ENCODE results near the gene TMEM8B.
A peak's percentile ranks its signal among the peaks of the same experiment; 100 is the strongest.

TMEM8B gene

DNA sequence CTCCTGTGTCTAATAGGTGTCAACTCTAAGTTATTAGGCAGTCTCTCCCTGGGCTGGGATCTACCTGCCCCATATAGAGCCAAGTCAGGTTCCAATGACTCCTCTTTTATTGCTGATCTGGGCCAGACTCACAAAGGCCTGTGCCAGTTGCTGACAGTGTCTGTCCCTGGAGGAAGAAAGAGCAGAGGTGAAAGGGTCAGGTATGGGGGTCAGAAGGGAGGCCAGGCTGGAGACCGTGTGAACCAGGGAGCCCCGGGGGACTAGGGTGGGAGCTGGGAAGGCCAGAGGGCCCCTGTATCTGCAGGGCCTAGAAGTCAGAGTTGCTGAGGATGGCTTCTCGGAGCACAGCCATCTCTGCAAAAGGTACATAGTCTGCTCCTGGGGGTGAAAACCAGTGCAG lies 10.7 kb upstream of the TMEM8B start:
- H3K4me3 ChIP-seq (ENCODE audit: low read depth, low read length) = no peak overlapping the region
- TF ChIP-seq CTCF (IDR thresholded peaks at IDR 0.05; ENCODE audit: insufficient read depth, low read depth, low read length, missing control alignments) = no peak
- no peak for DNase-seq (ENCODE audit: low read depth)

DNA sequence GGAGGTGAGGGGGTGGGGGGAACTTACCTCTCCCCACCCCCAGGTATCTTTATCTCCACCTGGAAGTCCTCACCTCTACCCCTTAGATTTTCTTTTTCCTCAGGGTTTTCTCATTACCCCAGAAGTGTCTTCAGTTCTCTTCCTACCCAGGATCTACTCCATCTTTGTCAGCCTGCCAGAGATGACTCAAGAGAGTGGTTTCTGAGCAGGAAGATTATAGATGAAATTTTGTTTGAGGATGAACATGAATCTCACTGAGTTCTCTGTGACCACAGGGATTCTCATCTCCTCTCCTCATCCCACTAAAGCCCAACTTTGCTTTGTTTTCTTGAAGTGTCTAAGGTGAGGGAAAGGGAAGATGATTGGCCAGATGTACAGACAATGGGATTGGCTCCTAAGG lies 9.0 kb upstream of the TMEM8B start:
- DNase-seq (ENCODE audit: low read depth) = no peak
- no peak overlapping the region for H3K4me3 ChIP-seq (ENCODE audit: low read depth, low read length)
- no peak for TF ChIP-seq CTCF (IDR thresholded peaks at IDR 0.05; ENCODE audit: insufficient read depth, low read depth, low read length, missing control alignments)

- no peak for DNase-seq (ENCODE audit: low read depth)
- no peak for TF ChIP-seq CTCF (IDR thresholded peaks at IDR 0.05; ENCODE audit: insufficient read depth, low read depth, low read length, missing control alignments)
- no peak overlapping the region for H3K4me3 ChIP-seq (ENCODE audit: low read depth, low read length)
These were observed 6.1 kb upstream of the TMEM8B start for GRCh38 chr9:35822926-35823325.

DNA sequence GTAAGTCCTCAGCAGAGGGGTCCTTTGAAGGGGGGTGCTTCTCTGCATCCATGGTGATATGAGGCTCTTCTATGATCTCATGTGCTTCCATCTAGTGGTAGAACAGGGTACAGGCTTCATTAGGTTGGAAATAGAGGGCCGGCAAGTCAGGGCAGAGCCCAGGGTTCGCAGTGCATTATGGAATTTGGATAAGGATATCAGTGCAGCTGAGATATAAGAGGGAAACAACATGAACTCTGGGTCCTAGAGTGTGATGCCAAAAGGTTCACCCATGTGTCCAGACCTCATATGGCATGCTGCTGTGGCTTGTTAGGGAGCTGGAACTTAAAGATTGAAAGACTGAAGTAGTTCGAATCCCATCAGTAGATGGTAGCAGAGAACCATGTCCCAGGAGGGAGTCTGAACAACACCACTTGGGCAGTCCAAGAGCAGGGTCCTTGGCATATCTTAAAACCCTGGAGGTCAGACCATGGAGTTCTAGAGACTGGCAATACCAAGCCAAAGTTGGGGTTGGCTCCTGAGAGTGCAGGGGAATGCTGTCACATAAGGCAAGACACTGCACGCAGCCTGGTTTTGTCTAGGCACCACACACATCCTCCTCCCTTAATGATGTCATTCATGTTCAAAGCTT lies 2.8 kb upstream of the TMEM8B start:
- H3K4me3 ChIP-seq (ENCODE audit: low read depth, low read length) = no peak overlapping the region
- peak; percentile 78 for DNase-seq (ENCODE audit: low read depth)
- TF ChIP-seq CTCF (IDR thresholded peaks at IDR 0.05; ENCODE audit: insufficient read depth, low read depth, low read length, missing control alignments) = peak; percentile 84

GRCh38 chr9:35827486-35827885 lies 1.5 kb upstream of the TMEM8B start:
- no peak for TF ChIP-seq CTCF (IDR thresholded peaks at IDR 0.05; ENCODE audit: insufficient read depth, low read depth, low read length, missing control alignments)
- no peak overlapping the region for H3K4me3 ChIP-seq (ENCODE audit: low read depth, low read length)
- no peak for DNase-seq (ENCODE audit: low read depth)

- H3K4me3 ChIP-seq (ENCODE audit: low read depth, low read length) = peak within 1 kb of the TSS; percentile 74
- no peak for TF ChIP-seq CTCF (IDR thresholded peaks at IDR 0.05; ENCODE audit: insufficient read depth, low read depth, low read length, missing control alignments)
- DNase-seq (ENCODE audit: low read depth) = no peak
These were observed 328 bp upstream of the TMEM8B start, which contains the start of gene FAM221B for GRCh38 chr9:35828716-35829083. Gene FAM221B, minus strand, starts transcription at chr9:35828732. Its CDS starts 2,571 bp downstream, at chr9:35826161.

DNA sequence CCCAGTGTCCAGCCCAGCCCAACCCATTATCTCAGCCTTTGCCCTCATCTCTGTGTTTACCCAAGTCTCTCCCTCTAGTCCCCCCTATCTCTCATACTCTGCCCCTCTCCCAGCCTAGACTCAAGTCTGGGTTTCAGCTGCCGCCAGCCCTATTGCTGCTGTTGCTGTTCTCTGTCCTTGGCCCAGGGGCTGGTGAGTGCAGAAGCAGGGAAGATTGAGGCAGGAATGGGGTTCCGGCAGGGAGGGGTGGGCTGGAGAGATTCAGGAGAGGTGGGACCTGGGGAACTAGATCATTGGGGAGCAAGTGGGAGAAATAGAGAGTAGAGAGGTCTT lies 702 bp downstream of the TMEM8B start:
- H3K4me3 ChIP-seq (ENCODE audit: low read depth, low read length) = peak overlapping the region; percentile 74
- DNase-seq (ENCODE audit: low read depth) = no peak
- TF ChIP-seq CTCF (IDR thresholded peaks at IDR 0.05; ENCODE audit: insufficient read depth, low read depth, low read length, missing control alignments) = no peak

All from GM12865 (cell line).